ENCODE measurements around the gene CTIF.

CTIF gene

GRCh38 chr18:48689548-48689947, 150.7 kb downstream of the CTIF start:
- no peak for DNase-seq

GRCh38 chr18:48690494-48690893, 151.7 kb downstream of the CTIF start:
- DNase-seq, result no peak

- no peak for DNase-seq
Measured at GRCh38 chr18:48693006-48693405, 154.2 kb downstream of the CTIF start.

- DNase-seq, result no peak
Measured at GRCh38 chr18:48693625-48694262, 154.9 kb downstream of the CTIF start.

GRCh38 chr18:48694295-48694694, 155.5 kb downstream of the CTIF start:
- no peak for DNase-seq

GRCh38 chr18:48695671-48696070, 156.8 kb downstream of the CTIF start:
- DNase-seq, result no peak

GRCh38 chr18:48696218-48696617, 157.4 kb downstream of the CTIF start:
- no peak for DNase-seq

GRCh38 chr18:48697441-48697840, 158.6 kb downstream of the CTIF start:
- no peak for DNase-seq

- DNase-seq, result no peak
Measured at GRCh38 chr18:48698707-48699106, 159.9 kb downstream of the CTIF start.

- no peak for DNase-seq
Measured at GRCh38 chr18:48699761-48700160, 160.9 kb downstream of the CTIF start.

- DNase-seq, result no peak
Measured at GRCh38 chr18:48700446-48700845, 161.6 kb downstream of the CTIF start.

- no peak for DNase-seq
Measured at GRCh38 chr18:48702346-48703027, 163.7 kb downstream of the CTIF start.

GRCh38 chr18:48703028-48703386, 164.2 kb downstream of the CTIF start:
- DNase-seq, result no peak

- DNase-seq, result no peak
Measured at GRCh38 chr18:48703418-48703817, 164.6 kb downstream of the CTIF start.

GRCh38 chr18:48705043-48705442, 166.2 kb downstream of the CTIF start:
- DNase-seq, result no peak

- no peak for DNase-seq
Measured at GRCh38 chr18:48705531-48705930, 166.7 kb downstream of the CTIF start.

- DNase-seq, result no peak
Measured at GRCh38 chr18:48706731-48707130, 167.9 kb downstream of the CTIF start.

GRCh38 chr18:48707636-48708296, 168.9 kb downstream of the CTIF start:
- no peak for DNase-seq

- no peak for DNase-seq
Measured at GRCh38 chr18:48708807-48709206, 170.0 kb downstream of the CTIF start.

- no peak for DNase-seq
Measured at GRCh38 chr18:48709371-48710062, 170.7 kb downstream of the CTIF start.

- DNase-seq, result no peak
Measured at GRCh38 chr18:48711651-48712486, 173.0 kb downstream of the CTIF start.

- DNase-seq, result no peak
Measured at GRCh38 chr18:48713309-48713708, 174.5 kb downstream of the CTIF start.

GRCh38 chr18:48714873-48715272, 176.0 kb downstream of the CTIF start:
- DNase-seq, result no peak

All from NCI-H2029 treated with DMSO at 0.1 percent for 48 hours (cell line).